Suprapubic skin (tissue), 4 donors: Measurements from ENCODE around the gene WAC.

Experiments used
- EP300 ChIP-seq: sonication (generic); formaldehyde crosslinking; IDR thresholded peaks from one replicate; pipeline ENCODE4 v1.6.1; 2017; ENCODE audit warnings: antibody characterized with exemption
- POLR2A ChIP-seq, 2 donors: fragments of 450-650 bp; IDR thresholded peaks; one replicate each; pipeline ENCODE4 v1.6.1; 2017; ENCODE audit warnings: antibody characterized with exemption in 2 of 2, mild to moderate bottlenecking in 2 of 2, moderate library complexity in 2 of 2
- POLR2AphosphoS5 ChIP-seq, 3 donors: sonication (generic); formaldehyde crosslinking; IDR thresholded peaks; one replicate each; pipeline ENCODE4 v1.6.1; 2017; ENCODE audit warnings: antibody characterized with exemption in 3 of 3
- TF ChIP-seq, protein P1 (sequence below), 2 donors: fragments of 200-600 bp in 1 of 2; fragments of 450-650 bp in 1 of 2; sonication (generic) in 1 of 2; IDR thresholded peaks; one replicate each; pipeline ENCODE4 v1.5.1; 2016 to 2019; ENCODE audit warnings: antibody characterized with exemption in 2 of 2, mild to moderate bottlenecking in 1 of 2, moderate library complexity in 1 of 2

GRCh38 chr10:28570598-28570997 is 37.7 kb downstream of the WAC start:
- TF ChIP-seq, protein P1, sequence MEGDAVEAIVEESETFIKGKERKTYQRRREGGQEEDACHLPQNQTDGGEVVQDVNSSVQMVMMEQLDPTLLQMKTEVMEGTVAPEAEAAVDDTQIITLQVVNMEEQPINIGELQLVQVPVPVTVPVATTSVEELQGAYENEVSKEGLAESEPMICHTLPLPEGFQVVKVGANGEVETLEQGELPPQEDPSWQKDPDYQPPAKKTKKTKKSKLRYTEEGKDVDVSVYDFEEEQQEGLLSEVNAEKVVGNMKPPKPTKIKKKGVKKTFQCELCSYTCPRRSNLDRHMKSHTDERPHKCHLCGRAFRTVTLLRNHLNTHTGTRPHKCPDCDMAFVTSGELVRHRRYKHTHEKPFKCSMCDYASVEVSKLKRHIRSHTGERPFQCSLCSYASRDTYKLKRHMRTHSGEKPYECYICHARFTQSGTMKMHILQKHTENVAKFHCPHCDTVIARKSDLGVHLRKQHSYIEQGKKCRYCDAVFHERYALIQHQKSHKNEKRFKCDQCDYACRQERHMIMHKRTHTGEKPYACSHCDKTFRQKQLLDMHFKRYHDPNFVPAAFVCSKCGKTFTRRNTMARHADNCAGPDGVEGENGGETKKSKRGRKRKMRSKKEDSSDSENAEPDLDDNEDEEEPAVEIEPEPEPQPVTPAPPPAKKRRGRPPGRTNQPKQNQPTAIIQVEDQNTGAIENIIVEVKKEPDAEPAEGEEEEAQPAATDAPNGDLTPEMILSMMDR (IDR thresholded peaks at IDR 0.05) = no peak
- TF ChIP-seq POLR2A (IDR thresholded peaks at IDR 0.05) (no peak), POLR2AphosphoS5 (IDR thresholded peaks at IDR 0.05) (no peak), EP300 (no peak)
